Activated CD4-positive, alpha-beta T cell treated with anti-CD3 and anti-CD28 coated beads for 36 hours (primary cell): ENCODE measurements around the gene MTUS2. TPM values are rescaled to one million over a fixed set of nuclear protein-coding genes. Genes with fewer than 3 reads are reported as not detected.
"Not testable (repeated sequence)": the region's sequence is repeated elsewhere in the genome, so short reads cannot be mapped to it uniquely, and the experiment has no call there.

ENCODE experiments used
- ATAC-seq: fragments of 200-7000 bp; cut with Tn5 transposase; one replicate; pipeline ENCODE4 v1.10.0; 2021; ENCODE audit warnings: mild to moderate bottlenecking, moderate library complexity
- CTCF ChIA-PET: fragments of 350-600 bp; sonication (Branson Sonifier 250); formaldehyde crosslinking; loops from one replicate; lab custom pipeline; 2021; ENCODE audit warnings: antibody characterized with exemption; lab: Charles Lee
- POLR2A ChIA-PET: fragments of 350-600 bp; sonication (Branson Sonifier 250); formaldehyde crosslinking; loops from one replicate; lab custom pipeline; 2021; ENCODE audit warnings: antibody characterized with exemption, inconsistent platforms; lab: Charles Lee
- DNase-seq: peaks from one replicate; pipeline ENCODE4 v3.0.0-alpha.2; 2020
- H3K27ac Mint-ChIP-seq: one replicate; pipeline ENCODE4 v1.8.0; 2021; ENCODE audit warnings: mixed read lengths
- H3K27me3 Mint-ChIP-seq: one replicate; pipeline ENCODE4 v1.8.0; 2021; ENCODE audit warnings: mixed read lengths
- H3K36me3 Mint-ChIP-seq: one replicate; pipeline ENCODE4 v1.8.0; 2021; ENCODE audit warnings: low read depth, mixed read lengths
- H3K4me1 Mint-ChIP-seq: one replicate; pipeline ENCODE4 v1.8.0; 2021; ENCODE audit warnings: mixed read lengths
- H3K4me3 Mint-ChIP-seq: one replicate; pipeline ENCODE4 v1.8.0; 2021; ENCODE audit warnings: mild to moderate bottlenecking, moderate library complexity, mixed read lengths
- H3K9me3 Mint-ChIP-seq: one replicate; pipeline ENCODE4 v1.8.0; 2021; ENCODE audit warnings: low read depth, mixed read lengths
- intact Hi-C, 2 experiments: fragments of 100-400 bp; cut with DNase I in 1 of 2; cut with micrococcal nuclease in 1 of 2; formaldehyde crosslinking; loops; one replicate each; pipeline versions ENCODE4 v1.14.2 to v1.15.1; 2022 to 2024; cut with DNase I, micrococcal nuclease
- total RNA-seq, 2 experiments: library from RNA; stranded (reverse); gene quantifications; one replicate each; pipeline ENCODE4 v1.2.3, GENCODE V29; 2021

Gene MTUS2
- total RNA-seq, 2 experiments from 2014 or later = 0.05 TPM; not detected in 1

DNA sequence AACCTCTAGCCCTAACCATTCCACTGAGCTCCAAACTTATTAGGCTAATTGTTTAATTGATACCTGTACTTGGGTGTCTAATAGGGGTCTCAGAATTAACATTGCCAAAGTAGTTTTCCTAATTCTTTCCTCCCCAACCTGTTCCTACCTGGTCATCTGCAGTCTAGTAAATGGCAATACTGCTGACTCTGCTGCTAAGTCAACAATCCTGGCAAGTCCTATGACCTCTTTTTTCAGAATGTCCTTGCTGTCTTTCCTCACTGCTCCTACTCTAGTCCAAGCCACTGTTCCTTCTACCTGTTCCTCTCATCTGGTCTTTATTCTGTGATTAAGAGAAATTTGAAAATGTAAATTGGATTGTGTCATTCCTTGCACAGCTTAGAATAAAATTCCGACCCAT, 143.9 kb downstream of the MTUS2 start:
- POLR2A ChIA-PET = no interaction called here
- DNase-seq (no peak), ATAC-seq (no peak)
- no peaks in the 10 kb centered on the region for H3K9me3 Mint-ChIP-seq
- CTCF ChIA-PET = no interaction called here
- peaks cover 5% of the 10 kb centered on the region for H3K27me3 Mint-ChIP-seq
- no peak overlapping the region for H3K27ac Mint-ChIP-seq
- no peaks in the 10 kb centered on the region for H3K36me3 Mint-ChIP-seq
- H3K4me3 Mint-ChIP-seq = no peak overlapping the region
- H3K4me1 Mint-ChIP-seq = no peaks in the 10 kb centered on the region
- intact Hi-C loops = no loop called here

- ChIA-PET CTCF (no interaction called here), POLR2A (no interaction called here)
- Mint-ChIP-seq H3K27me3 (peaks cover 5% of the 10 kb centered on the region), H3K4me3 (no peak overlapping the region), H3K9me3 (no peaks in the 10 kb centered on the region), H3K36me3 (no peaks in the 10 kb centered on the region), H3K27ac (no peak overlapping the region), H3K4me1 (no peaks in the 10 kb centered on the region)
- intact Hi-C loops = no loop called here
- ATAC-seq (no peak), DNase-seq (no peak)
Observed at GRCh38 chr13:28964803-28965202, 144.7 kb downstream of the MTUS2 start.

DNA sequence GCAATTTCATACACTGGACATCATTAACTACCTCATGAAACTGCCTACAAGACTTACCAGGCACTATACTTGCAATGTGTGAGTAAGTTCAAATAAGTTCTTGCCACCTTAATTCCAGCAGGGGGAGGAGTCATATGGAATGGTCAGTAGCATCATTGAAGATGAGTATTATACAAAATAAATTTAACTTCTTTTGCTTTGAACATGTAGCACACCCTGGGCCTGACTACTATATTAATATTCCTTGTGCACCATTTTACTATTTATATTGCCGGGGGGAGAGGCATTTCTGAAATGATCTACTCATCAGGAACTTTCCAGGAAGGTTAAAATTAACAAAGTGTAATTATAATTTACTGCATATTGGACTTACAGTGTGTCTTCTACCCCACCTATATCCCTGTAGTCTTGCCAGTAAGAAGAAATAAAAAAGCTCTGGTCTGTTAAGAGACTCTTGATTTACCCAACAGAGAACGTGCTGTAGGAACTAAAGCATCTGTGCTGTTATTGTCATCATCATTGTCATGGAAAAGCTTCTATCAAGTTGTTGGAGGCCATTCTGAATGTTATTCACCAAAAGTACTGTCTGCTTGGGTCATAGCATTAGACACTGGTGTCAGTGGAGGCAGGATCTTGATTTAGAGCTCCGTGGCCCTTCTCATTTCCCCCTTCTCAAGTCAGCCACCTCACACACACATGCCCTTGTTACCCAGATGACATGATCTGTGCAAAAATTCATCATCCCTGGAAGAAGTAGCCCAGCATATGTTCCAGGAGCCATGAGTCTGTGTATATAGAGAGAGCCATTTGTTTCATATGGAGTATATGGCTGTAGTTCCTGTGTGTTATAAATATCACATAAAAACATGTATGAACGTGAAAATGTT, 147.1 kb downstream of the MTUS2 start:
- CTCF ChIA-PET = no interaction called here
- Mint-ChIP-seq H3K9me3 (no peaks in the 10 kb centered on the region), H3K36me3 (no peaks in the 10 kb centered on the region), H3K4me1 (no peaks in the 10 kb centered on the region), H3K27me3 (peaks cover 5% of the 10 kb centered on the region), H3K4me3 (no peak overlapping the region), H3K27ac (no peak overlapping the region)
- ATAC-seq (no peak), DNase-seq (no peak)
- POLR2A ChIA-PET = no interaction called here
- intact Hi-C loops = no loop called here

DNA sequence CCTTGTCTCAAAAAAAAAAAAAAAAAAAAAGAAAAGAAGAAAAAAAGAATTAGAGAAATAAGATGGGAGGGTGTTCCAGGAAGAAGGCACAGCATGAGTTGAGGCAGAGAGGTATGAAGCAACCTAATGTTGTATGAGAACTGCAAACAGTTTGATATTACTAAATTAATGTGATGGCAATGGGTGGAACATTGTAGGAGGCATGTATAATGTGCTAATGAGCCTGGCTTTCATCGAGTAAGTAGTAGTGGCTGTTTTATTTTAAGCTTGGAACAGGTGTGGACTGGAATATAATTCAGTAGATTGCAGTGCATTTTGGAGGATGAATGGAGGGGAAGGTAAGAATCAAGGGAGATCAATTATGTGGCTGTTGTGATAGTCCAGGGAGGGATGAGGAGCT, 156.1 kb downstream of the MTUS2 start:
- H3K27ac Mint-ChIP-seq = no peak overlapping the region
- CTCF ChIA-PET = no interaction called here
- no peaks in the 10 kb centered on the region for H3K9me3 Mint-ChIP-seq
- no peaks in the 10 kb centered on the region for H3K36me3 Mint-ChIP-seq
- POLR2A ChIA-PET = no interaction called here
- H3K27me3 Mint-ChIP-seq = peaks cover 11% of the 10 kb centered on the region
- intact Hi-C loops = no loop called here
- no peak for ATAC-seq
- H3K4me1 Mint-ChIP-seq = no peaks in the 10 kb centered on the region
- no peak for DNase-seq
- no peak overlapping the region for H3K4me3 Mint-ChIP-seq

DNA sequence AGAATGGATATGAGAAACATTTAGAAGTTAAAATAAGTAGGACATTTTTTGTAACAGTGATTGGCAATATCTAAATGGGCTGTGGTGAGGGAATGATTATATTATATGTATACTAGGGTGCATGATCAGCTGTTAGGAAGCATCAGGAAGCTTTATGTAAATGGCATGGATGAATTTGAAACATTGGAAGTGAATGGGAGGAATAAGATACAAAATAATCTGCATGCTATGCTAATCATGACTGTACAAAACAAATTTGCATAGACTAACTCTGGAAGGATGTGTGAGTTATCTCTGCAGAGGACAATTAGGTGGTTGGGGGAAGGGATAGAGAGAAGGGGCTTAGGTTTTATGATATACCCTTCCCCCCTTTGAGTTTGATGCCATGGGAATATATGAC, 156.5 kb downstream of the MTUS2 start:
- intact Hi-C loops = no loop called here
- Mint-ChIP-seq H3K27ac (no peak overlapping the region), H3K4me1 (no peaks in the 10 kb centered on the region), H3K4me3 (no peak overlapping the region), H3K9me3 (no peaks in the 10 kb centered on the region), H3K36me3 (no peaks in the 10 kb centered on the region), H3K27me3 (peaks cover 11% of the 10 kb centered on the region)
- no peak for DNase-seq
- POLR2A ChIA-PET = no interaction called here
- CTCF ChIA-PET = no interaction called here
- no peak for ATAC-seq

DNA sequence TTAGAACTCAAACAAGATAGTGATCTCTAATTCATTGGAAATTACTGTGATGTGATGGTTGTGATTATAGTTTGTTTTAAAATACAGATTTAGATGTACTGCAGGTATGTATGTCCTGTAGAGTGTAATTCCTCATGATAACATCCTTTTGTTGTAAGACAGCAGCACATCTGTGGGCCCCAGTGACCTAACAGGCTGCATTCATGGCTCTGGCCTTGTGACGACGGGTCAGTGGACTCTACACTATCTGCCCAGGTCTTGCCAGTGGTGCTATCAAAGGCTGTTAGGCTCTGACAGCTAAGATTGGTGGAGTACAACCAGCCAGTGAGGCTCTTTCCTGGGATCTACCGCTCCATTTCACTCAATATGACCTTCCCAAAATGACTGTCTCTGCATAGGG, 158.4 kb downstream of the MTUS2 start:
- H3K4me1 Mint-ChIP-seq = no peaks in the 10 kb centered on the region
- ATAC-seq (no peak), DNase-seq (no peak)
- ChIA-PET CTCF (no interaction called here), POLR2A (no interaction called here)
- H3K27ac Mint-ChIP-seq = no peak overlapping the region
- H3K36me3 Mint-ChIP-seq = no peaks in the 10 kb centered on the region
- H3K27me3 Mint-ChIP-seq = peaks cover 11% of the 10 kb centered on the region
- intact Hi-C loops = no loop called here
- H3K4me3 Mint-ChIP-seq = no peak overlapping the region
- no peaks in the 10 kb centered on the region for H3K9me3 Mint-ChIP-seq

GRCh38 chr13:28981530-28981929, 161.4 kb downstream of the MTUS2 start:
- no peaks in the 10 kb centered on the region for H3K4me1 Mint-ChIP-seq
- H3K27ac Mint-ChIP-seq = no peak overlapping the region
- CTCF ChIA-PET = no interaction called here
- no peak overlapping the region for H3K4me3 Mint-ChIP-seq
- H3K36me3 Mint-ChIP-seq = no peaks in the 10 kb centered on the region
- ATAC-seq (no peak), DNase-seq (no peak)
- H3K27me3 Mint-ChIP-seq = peaks cover 6% of the 10 kb centered on the region
- intact Hi-C loops = no loop called here
- POLR2A ChIA-PET = no interaction called here
- H3K9me3 Mint-ChIP-seq = no peaks in the 10 kb centered on the region

DNA sequence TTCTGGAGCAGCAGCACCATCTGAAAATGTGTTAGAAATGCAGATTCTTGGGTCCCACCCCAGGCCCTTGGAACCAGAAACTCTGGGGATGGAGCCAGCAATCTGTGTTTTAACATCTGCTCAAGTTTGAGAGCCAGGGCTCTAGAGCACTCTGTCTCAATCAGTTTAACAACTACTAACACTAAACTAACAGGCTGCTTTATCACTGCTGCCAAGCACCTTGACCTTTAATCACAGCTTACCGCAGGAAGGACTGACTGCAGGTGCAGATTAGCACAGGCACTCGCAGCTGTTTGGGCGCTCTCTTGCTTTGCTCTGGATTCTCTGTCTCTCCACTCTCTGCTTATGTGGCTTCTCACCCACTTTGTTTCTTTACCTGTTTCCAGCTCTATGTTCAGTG, 163.5 kb downstream of the MTUS2 start:
- Mint-ChIP-seq H3K27ac (no peak overlapping the region), H3K9me3 (no peaks in the 10 kb centered on the region), H3K27me3 (peaks cover 2% of the 10 kb centered on the region), H3K36me3 (no peaks in the 10 kb centered on the region), H3K4me3 (no peak overlapping the region), H3K4me1 (no peaks in the 10 kb centered on the region)
- CTCF ChIA-PET = no interaction called here
- POLR2A ChIA-PET = no interaction called here
- DNase-seq (no peak), ATAC-seq (no peak)
- intact Hi-C loops = no loop called here

GRCh38 chr13:28984326-28984725, 164.2 kb downstream of the MTUS2 start:
- Mint-ChIP-seq H3K27me3 (peaks cover 2% of the 10 kb centered on the region), H3K9me3 (no peaks in the 10 kb centered on the region), H3K27ac (no peak overlapping the region), H3K36me3 (no peaks in the 10 kb centered on the region), H3K4me3 (no peak overlapping the region), H3K4me1 (no peaks in the 10 kb centered on the region)
- ChIA-PET POLR2A (no interaction called here), CTCF (no interaction called here)
- ATAC-seq = no peak
- intact Hi-C loops = no loop called here
- no peak for DNase-seq

DNA sequence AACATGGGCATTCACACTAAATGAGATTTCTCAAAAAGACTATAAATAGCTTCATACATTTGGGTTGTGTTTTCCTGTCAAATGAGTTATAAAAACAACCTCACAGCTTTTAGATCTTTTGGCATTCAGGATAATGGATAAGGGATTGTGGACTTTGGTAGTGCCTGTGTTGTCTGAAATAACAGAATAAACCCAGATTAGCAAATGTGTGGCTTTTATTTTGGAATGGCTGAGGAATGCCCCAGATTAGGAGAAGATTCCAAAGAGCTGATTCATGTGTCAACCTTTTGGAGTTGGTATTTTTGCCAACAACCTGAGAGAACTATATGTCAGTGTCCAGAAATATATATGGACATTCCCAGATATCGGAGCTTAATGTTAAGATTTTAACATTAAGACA, 164.7 kb downstream of the MTUS2 start:
- DNase-seq (no peak), ATAC-seq (no peak)
- Mint-ChIP-seq H3K4me1 (no peaks in the 10 kb centered on the region), H3K4me3 (no peak overlapping the region), H3K27ac (no peak overlapping the region), H3K9me3 (no peaks in the 10 kb centered on the region), H3K36me3 (no peaks in the 10 kb centered on the region), H3K27me3 (peaks cover 2% of the 10 kb centered on the region)
- intact Hi-C loops = no loop called here
- POLR2A ChIA-PET = no interaction called here
- CTCF ChIA-PET = no interaction called here

GRCh38 chr13:28990378-28990777, 170.2 kb downstream of the MTUS2 start:
- H3K36me3 Mint-ChIP-seq, CTCF ChIA-PET, H3K4me1 Mint-ChIP-seq, DNase-seq, H3K27me3 Mint-ChIP-seq, intact Hi-C loops, ATAC-seq, H3K27ac Mint-ChIP-seq, H3K9me3 Mint-ChIP-seq, POLR2A ChIA-PET, H3K4me3 Mint-ChIP-seq: not testable (repeated sequence)

- intact Hi-C loops = no loop called here
- Mint-ChIP-seq H3K36me3 (no peaks in the 10 kb centered on the region), H3K9me3 (no peaks in the 10 kb centered on the region), H3K27ac (no peak overlapping the region), H3K27me3 (no peaks in the 10 kb centered on the region), H3K4me1 (no peaks in the 10 kb centered on the region), H3K4me3 (no peak overlapping the region)
- DNase-seq = no peak
- ChIA-PET POLR2A (no interaction called here), CTCF (no interaction called here)
- ATAC-seq = no peak
Observed at GRCh38 chr13:28991764-28992163, 171.6 kb downstream of the MTUS2 start.
